ENCODE results near the gene UNC93A.
"Not testable (repeated sequence)": the region's sequence is repeated elsewhere in the genome, so short reads cannot be mapped to it uniquely, and the experiment has no call there.

The UNC93A gene

GRCh38 chr6:167321185-167321584, 30.1 kb downstream of the UNC93A start:
- DNase-seq; H3K4me1 ChIP-seq (ENCODE audit: insufficient read depth, low read length); H3K79me2 ChIP-seq (ENCODE audit: insufficient read depth, low read length); H3K27me3 ChIP-seq (ENCODE audit: insufficient read depth, low read length, poor library complexity); H2AFZ ChIP-seq (ENCODE audit: low read depth, low read length); H3K4me3 ChIP-seq (ENCODE audit: low read depth in 1 of 2, low read length in 2 of 2); H3K9ac ChIP-seq (ENCODE audit: low read depth, low read length); H3K27ac ChIP-seq (ENCODE audit: low read length); H4K20me1 ChIP-seq (ENCODE audit: insufficient read depth, low read length); H3K36me3 ChIP-seq (ENCODE audit: insufficient read depth, low read length); H3K9me3 ChIP-seq (ENCODE audit: insufficient read depth, low read length, severe bottlenecking); H3K4me2 ChIP-seq (ENCODE audit: insufficient read depth, low read length); ATAC-seq (ENCODE audit: insufficient read depth, low read depth): not testable (repeated sequence)

- no peak overlapping the region for H3K9ac ChIP-seq (ENCODE audit: low read depth, low read length)
- no peaks in the 10 kb centered on the region for H3K9me3 ChIP-seq (ENCODE audit: insufficient read depth, low read length, severe bottlenecking)
- no peaks in the 10 kb centered on the region for H3K36me3 ChIP-seq (ENCODE audit: insufficient read depth, low read length)
- no peaks in the 10 kb centered on the region for H3K27me3 ChIP-seq (ENCODE audit: insufficient read depth, low read length, poor library complexity)
- no peak for DNase-seq
- ATAC-seq (ENCODE audit: insufficient read depth, low read depth): no peak
- H3K27ac ChIP-seq (ENCODE audit: low read length): no peak overlapping the region
- H3K79me2 ChIP-seq (ENCODE audit: insufficient read depth, low read length): no peaks in the 10 kb centered on the region
- H2AFZ ChIP-seq (ENCODE audit: low read depth, low read length): no peak overlapping the region
- no peaks in the 10 kb centered on the region for H4K20me1 ChIP-seq (ENCODE audit: insufficient read depth, low read length)
- no peak overlapping the region for H3K4me3 ChIP-seq (ENCODE audit: low read depth in 1 of 2, low read length in 2 of 2)
- H3K4me2 ChIP-seq (ENCODE audit: insufficient read depth, low read length): no peak overlapping the region
- no peaks in the 10 kb centered on the region for H3K4me1 ChIP-seq (ENCODE audit: insufficient read depth, low read length)
- TF ChIP-seq CTCF (IDR thresholded peaks at IDR 0.05; ENCODE audit: borderline replicate concordance, extremely low read depth, low read length, poor library complexity, severe bottlenecking): no peak
- no peak for TF ChIP-seq EZH2 (IDR thresholded peaks at IDR 0.05; ENCODE audit: borderline replicate concordance, low read depth, low read length, severe bottlenecking)
Observed at GRCh38 chr6:167323111-167323510, 32.0 kb downstream of the UNC93A start.

- no peaks in the 10 kb centered on the region for H3K4me1 ChIP-seq (ENCODE audit: insufficient read depth, low read length)
Observed at GRCh38 chr6:167324111-167324510, 33.0 kb downstream of the UNC93A start.

GRCh38 chr6:167325766-167326165, 34.7 kb downstream of the UNC93A start:
- Histone ChIP-seq H3K9ac (ENCODE audit: low read depth, low read length) (no peak overlapping the region), H3K4me3 (ENCODE audit: low read depth in 1 of 2, low read length in 2 of 2) (no peak overlapping the region), H3K9me3 (ENCODE audit: insufficient read depth, low read length, severe bottlenecking) (no peaks in the 10 kb centered on the region), H3K36me3 (ENCODE audit: insufficient read depth, low read length) (no peaks in the 10 kb centered on the region), H3K79me2 (ENCODE audit: insufficient read depth, low read length) (no peaks in the 10 kb centered on the region), H3K4me2 (ENCODE audit: insufficient read depth, low read length) (no peak overlapping the region), H2AFZ (ENCODE audit: low read depth, low read length) (no peak overlapping the region), H3K4me1 (ENCODE audit: insufficient read depth, low read length) (no peaks in the 10 kb centered on the region), H3K27ac (ENCODE audit: low read length) (no peak overlapping the region), H3K27me3 (ENCODE audit: insufficient read depth, low read length, poor library complexity) (no peaks in the 10 kb centered on the region), H4K20me1 (ENCODE audit: insufficient read depth, low read length) (no peaks in the 10 kb centered on the region)
- ATAC-seq (ENCODE audit: insufficient read depth, low read depth): no peak
- no peak for DNase-seq
- TF ChIP-seq CTCF (IDR thresholded peaks at IDR 0.05; ENCODE audit: borderline replicate concordance, extremely low read depth, low read length, poor library complexity, severe bottlenecking) (no peak), EZH2 (IDR thresholded peaks at IDR 0.05; ENCODE audit: borderline replicate concordance, low read depth, low read length, severe bottlenecking) (no peak)

More at GRCh38 chr6:167324111-167324510, 33.0 kb downstream of the UNC93A start:
- Histone ChIP-seq H3K27me3 (ENCODE audit: insufficient read depth, low read length, poor library complexity) (no peaks in the 10 kb centered on the region), H3K4me2 (ENCODE audit: insufficient read depth, low read length) (no peak overlapping the region), H4K20me1 (ENCODE audit: insufficient read depth, low read length) (no peaks in the 10 kb centered on the region), H3K36me3 (ENCODE audit: insufficient read depth, low read length) (no peaks in the 10 kb centered on the region), H2AFZ (ENCODE audit: low read depth, low read length) (no peak overlapping the region), H3K4me3 (ENCODE audit: low read depth in 1 of 2, low read length in 2 of 2) (no peak overlapping the region), H3K9ac (ENCODE audit: low read depth, low read length) (no peak overlapping the region), H3K9me3 (ENCODE audit: insufficient read depth, low read length, severe bottlenecking) (no peaks in the 10 kb centered on the region), H3K27ac (ENCODE audit: low read length) (no peak overlapping the region), H3K79me2 (ENCODE audit: insufficient read depth, low read length) (no peaks in the 10 kb centered on the region)
- TF ChIP-seq CTCF (IDR thresholded peaks at IDR 0.05; ENCODE audit: borderline replicate concordance, extremely low read depth, low read length, poor library complexity, severe bottlenecking) (no peak), EZH2 (IDR thresholded peaks at IDR 0.05; ENCODE audit: borderline replicate concordance, low read depth, low read length, severe bottlenecking) (no peak)
- ATAC-seq (ENCODE audit: insufficient read depth, low read depth) (no peak), DNase-seq (no peak)
